Measurements from ENCODE around the gene MED29. TPM values are rescaled to one million over a fixed set of nuclear protein-coding genes. Genes with fewer than 3 reads are reported as not detected.

The MED29 gene
- total and polyA plus RNA-seq, 10 of the 15 experiments (the other 5 are each of a cell fraction or from before 2014, with no cell fraction given), result 3.2 to 36.6 (median 22.8) TPM

- peak; percentile 62; the same call in 1 of the 2 replicates for TF ChIP-seq ZNF592 (IDR thresholded peaks at IDR 0.05)
- no peak; the same call in 1 of the 2 replicates for TF ChIP-seq SMAD5 (IDR thresholded peaks at IDR 0.05; ENCODE audit: low read depth)
- peak; percentile 57 for TF ChIP-seq SIN3A (IDR thresholded peaks at IDR 0.05; ENCODE audit: low read depth, low read length)
- TF ChIP-seq EGR1 (IDR thresholded peaks at IDR 0.05; ENCODE audit: borderline replicate concordance in 1 of 2, low read depth in 2 of 2, low read length in 2 of 2), result no peak
- peak; percentile 55 for TF ChIP-seq MAX (IDR thresholded peaks at IDR 0.05; ENCODE audit: low read depth, low read length)
- no peak for TF ChIP-seq USF2 (IDR thresholded peaks at IDR 0.05; ENCODE audit: borderline replicate concordance, low read depth, low read length)
- no peak; the same call in 1 of the 2 replicates for TF ChIP-seq STAT1 (conservative IDR thresholded peaks at IDR 0.05)
- no peak for TF ChIP-seq HDAC6 (IDR thresholded peaks at IDR 0.05; ENCODE audit: unreplicated experiment)
- TF ChIP-seq EZH2 (IDR thresholded peaks at IDR 0.05; ENCODE audit: borderline replicate concordance, control insufficient read depth, low read depth, low read length), result no peak
- peak; percentile 86 for TF ChIP-seq HCFC1 (IDR thresholded peaks at IDR 0.05; ENCODE audit: low read length)
- TF ChIP-seq MLLT1 (IDR thresholded peaks at IDR 0.05), result peak; percentile 49
- peak; percentile 94 for TF ChIP-seq PBX3 (IDR thresholded peaks at IDR 0.05; ENCODE audit: insufficient replicate concordance, low read depth, low read length)
- TF ChIP-seq ATF3 (IDR thresholded peaks at IDR 0.05; ENCODE audit: borderline replicate concordance, extremely low read depth, low read depth, low read length), result no peak
- no peak for TF ChIP-seq IRF4 (IDR thresholded peaks at IDR 0.05; ENCODE audit: low read depth, low read length)
- no peak for TF ChIP-seq STAT3 (IDR thresholded peaks at IDR 0.05; ENCODE audit: low read depth, low read length)
Observed at GRCh38 chr19:39390751-39391437, at the start of gene MED29, which contains the start of gene PAF1 (continued).

Data from GM12878 (cell line).